GM12875 (cell line): ENCODE results near the gene GLIS1.

Source experiments
- H3K4me3 ChIP-seq: one replicate; pipeline ENCODE4 v1.5.1; 2011; ENCODE audit warnings: low read depth, low read length, control low read depth
- TF ChIP-seq, protein P1 (sequence below): IDR thresholded peaks from 2 replicates; pipeline ENCODE4 v1.5.1; 2011; ENCODE audit warnings: low read depth, mild to moderate bottlenecking, control low read depth, inconsistent platforms, low read length, moderate library complexity, borderline replicate concordance; ENCODE audit not compliant: insufficient read depth

The GLIS1 gene

DNA sequence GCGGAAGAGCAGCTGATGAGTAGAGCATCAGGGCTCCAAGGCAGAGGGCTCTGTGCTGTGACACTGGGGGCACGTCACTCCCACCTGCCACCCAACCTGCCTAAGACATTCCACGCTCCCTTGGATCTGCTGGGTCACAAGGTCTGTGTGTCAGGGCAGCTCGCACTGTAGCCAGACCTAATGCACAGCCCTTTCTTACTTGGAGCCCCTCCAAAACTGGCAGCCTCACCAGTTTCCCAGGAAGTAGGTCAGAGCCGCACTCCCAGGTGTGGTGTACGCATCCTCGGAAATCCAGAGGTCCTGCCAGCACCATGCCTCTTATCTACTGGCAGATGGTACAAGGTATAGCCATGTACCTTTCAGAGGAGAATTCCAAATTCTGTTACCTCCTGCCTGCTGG, 257.5 kb downstream of the GLIS1 start:
- no peak overlapping the region for H3K4me3 ChIP-seq
- TF ChIP-seq, protein P1, sequence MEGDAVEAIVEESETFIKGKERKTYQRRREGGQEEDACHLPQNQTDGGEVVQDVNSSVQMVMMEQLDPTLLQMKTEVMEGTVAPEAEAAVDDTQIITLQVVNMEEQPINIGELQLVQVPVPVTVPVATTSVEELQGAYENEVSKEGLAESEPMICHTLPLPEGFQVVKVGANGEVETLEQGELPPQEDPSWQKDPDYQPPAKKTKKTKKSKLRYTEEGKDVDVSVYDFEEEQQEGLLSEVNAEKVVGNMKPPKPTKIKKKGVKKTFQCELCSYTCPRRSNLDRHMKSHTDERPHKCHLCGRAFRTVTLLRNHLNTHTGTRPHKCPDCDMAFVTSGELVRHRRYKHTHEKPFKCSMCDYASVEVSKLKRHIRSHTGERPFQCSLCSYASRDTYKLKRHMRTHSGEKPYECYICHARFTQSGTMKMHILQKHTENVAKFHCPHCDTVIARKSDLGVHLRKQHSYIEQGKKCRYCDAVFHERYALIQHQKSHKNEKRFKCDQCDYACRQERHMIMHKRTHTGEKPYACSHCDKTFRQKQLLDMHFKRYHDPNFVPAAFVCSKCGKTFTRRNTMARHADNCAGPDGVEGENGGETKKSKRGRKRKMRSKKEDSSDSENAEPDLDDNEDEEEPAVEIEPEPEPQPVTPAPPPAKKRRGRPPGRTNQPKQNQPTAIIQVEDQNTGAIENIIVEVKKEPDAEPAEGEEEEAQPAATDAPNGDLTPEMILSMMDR, result no peak

- TF ChIP-seq, protein P1, result no peak
- no peak overlapping the region for H3K4me3 ChIP-seq
These were observed 258.3 kb downstream of the GLIS1 start for GRCh38 chr1:53480678-53481077.

DNA sequence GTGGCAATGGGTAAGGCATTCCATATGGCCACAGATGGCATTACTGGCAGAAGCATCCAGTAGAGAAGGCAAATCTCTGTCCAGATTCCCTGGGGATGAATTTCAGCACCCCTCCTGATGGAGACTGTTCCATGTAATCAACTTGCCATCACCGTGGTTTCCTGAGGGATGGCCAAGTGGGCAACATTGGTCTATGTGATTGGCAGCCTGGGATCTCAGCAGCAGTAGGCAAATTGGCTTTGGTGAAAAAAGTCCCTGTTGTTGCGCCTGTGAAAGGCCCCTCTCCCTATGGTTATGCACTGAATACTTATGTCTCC, 260.5 kb downstream of the GLIS1 start:
- no peak overlapping the region for H3K4me3 ChIP-seq
- TF ChIP-seq, protein P1, result no peak

DNA sequence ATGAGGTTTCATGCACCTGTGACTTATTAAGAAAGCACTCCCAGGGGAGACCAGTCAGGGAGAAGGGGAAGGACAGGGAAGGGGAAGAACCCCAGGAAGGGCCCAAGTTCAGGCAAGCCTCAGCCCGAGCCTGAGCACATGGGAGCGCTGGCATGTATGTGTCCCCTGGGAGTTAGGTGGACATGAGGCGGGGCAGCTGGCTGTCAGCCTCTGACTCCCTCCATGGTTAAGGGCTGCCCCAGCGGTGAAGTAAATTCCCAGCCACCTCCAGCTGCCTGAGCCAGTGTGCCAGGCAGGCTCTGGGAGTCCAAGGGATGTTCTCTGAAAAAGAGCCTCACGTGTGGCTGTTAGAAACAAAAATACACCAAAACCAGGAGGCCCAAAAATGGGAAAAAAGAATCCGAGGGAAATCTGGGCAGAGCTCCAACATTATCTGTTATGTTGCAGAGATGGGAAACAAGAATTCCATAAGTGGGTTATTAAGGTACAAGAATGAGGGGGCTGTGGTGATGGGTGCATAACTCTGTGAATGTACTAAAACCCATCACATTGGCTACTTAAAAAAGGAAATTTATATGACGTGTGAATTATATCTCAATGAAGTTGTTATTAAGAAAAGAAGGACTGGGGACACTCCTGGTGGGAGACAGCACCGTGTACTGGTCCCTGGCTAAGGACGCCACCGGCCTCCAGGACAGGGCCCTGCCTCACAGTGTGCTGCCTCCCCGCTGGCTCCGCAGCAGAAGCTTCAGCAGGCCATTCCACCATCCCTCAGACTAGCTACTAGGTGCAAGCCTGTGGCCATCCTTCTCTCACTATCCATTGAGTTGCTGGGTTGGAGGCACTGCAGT, 261.1 kb downstream of the GLIS1 start:
- TF ChIP-seq, protein P1, result no peak
- H3K4me3 ChIP-seq, result no peak overlapping the region

DNA sequence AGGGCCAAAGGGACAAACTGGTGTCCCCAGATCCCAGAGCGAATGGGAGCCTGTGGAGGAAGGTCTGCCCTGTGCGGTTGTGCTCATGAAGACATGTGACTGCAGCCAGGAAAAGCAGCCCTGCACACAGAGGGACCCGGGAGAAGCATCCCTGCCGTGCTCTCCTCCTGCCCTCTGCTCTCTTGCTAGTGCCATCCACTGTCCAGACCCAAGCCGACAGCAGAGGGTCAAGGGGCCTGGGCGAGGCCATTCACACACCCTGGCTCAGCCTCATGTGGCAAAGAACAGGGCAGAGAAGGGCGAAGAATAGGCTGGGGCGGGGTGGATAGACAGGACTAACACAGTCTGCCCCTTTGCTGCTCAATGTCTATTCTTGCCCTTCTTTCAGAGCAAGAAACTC, 262.4 kb downstream of the GLIS1 start:
- no peak overlapping the region for H3K4me3 ChIP-seq
- TF ChIP-seq, protein P1, result no peak

- TF ChIP-seq, protein P1, result no peak
- no peak overlapping the region for H3K4me3 ChIP-seq
These were observed 263.3 kb downstream of the GLIS1 start for GRCh38 chr1:53475664-53476063.

GRCh38 chr1:53473463-53473862, 265.5 kb downstream of the GLIS1 start:
- TF ChIP-seq, protein P1, result no peak
- no peak overlapping the region for H3K4me3 ChIP-seq
